Thymus (tissue), 11 donors: Measurements from ENCODE around the gene KCNA2. TPM values are rescaled to one million over a fixed set of nuclear protein-coding genes. Genes with fewer than 3 reads are reported as not detected.

ENCODE experiments used
- DNase-seq, 9 donors: peaks; one replicate each; pipeline ENCODE4 v3.0.0-alpha.2; 2013; ENCODE audit warnings: low spot score in 9 of 9, low read depth in 6 of 9, missing footprints in 1 of 9
- H3K27ac ChIP-seq, 2 donors: one replicate each; pipeline ENCODE4 v1.5.1; 2013; ENCODE audit warnings: control low read depth in 1 of 2, low read depth in 1 of 2, low read length in 1 of 2, mild to moderate bottlenecking in 1 of 2, moderate library complexity in 1 of 2
- H3K27me3 ChIP-seq, 2 donors: one replicate each; pipeline ENCODE4 v1.5.1; 2013; ENCODE audit warnings: low read length in 1 of 2; ENCODE audit not compliant: control insufficient read depth in 2 of 2, insufficient read depth in 1 of 2
- H3K36me3 ChIP-seq, 2 donors: one replicate each; pipeline ENCODE4 v1.5.1; 2013; ENCODE audit warnings: low read length in 1 of 2, mild to moderate bottlenecking in 1 of 2, moderate library complexity in 1 of 2; ENCODE audit not compliant: control insufficient read depth in 2 of 2, insufficient read depth in 2 of 2
- H3K4me1 ChIP-seq, 2 donors: one replicate each; pipeline ENCODE4 v1.5.1; 2013; ENCODE audit warnings: low read length in 2 of 2; ENCODE audit not compliant: control insufficient read depth in 2 of 2, insufficient read depth in 2 of 2
- H3K4me3 ChIP-seq, 2 donors: one replicate each; pipeline ENCODE4 v1.5.1; 2013; ENCODE audit warnings: low read length in 2 of 2, control low read depth in 1 of 2, mild to moderate bottlenecking in 1 of 2
- H3K9me3 ChIP-seq, 2 donors: one replicate each; pipeline ENCODE4 v1.5.1; 2013; ENCODE audit warnings: low read length in 1 of 2, mild to moderate bottlenecking in 1 of 2; ENCODE audit not compliant: control insufficient read depth in 2 of 2, insufficient read depth in 1 of 2
- WGBS: extraction: QIAGEN DNeasy Blood & Tissue Kit; methylation state at CpG from one replicate; pipeline ENCODE4 v1.1.7; 2013; 5-methylcytosine and 5-hydroxymethylcytosine counted together
- polyA plus RNA-seq: library from polyadenylated mRNA; stranded (reverse); fragments of 200-250 nt; gene quantifications from one replicate; pipeline ENCODE4 v1.2.3, GENCODE V29; 2013
- total RNA-seq: library from RNA; stranded (reverse); fragments of 120-200 nt; gene quantifications from one replicate; pipeline ENCODE4 v1.2.4, GENCODE V29; 2013
- donor health status: healthy.

The KCNA2 gene
- total and polyA plus RNA-seq, 2 donors = 0.50 to 2.5 TPM

DNA sequence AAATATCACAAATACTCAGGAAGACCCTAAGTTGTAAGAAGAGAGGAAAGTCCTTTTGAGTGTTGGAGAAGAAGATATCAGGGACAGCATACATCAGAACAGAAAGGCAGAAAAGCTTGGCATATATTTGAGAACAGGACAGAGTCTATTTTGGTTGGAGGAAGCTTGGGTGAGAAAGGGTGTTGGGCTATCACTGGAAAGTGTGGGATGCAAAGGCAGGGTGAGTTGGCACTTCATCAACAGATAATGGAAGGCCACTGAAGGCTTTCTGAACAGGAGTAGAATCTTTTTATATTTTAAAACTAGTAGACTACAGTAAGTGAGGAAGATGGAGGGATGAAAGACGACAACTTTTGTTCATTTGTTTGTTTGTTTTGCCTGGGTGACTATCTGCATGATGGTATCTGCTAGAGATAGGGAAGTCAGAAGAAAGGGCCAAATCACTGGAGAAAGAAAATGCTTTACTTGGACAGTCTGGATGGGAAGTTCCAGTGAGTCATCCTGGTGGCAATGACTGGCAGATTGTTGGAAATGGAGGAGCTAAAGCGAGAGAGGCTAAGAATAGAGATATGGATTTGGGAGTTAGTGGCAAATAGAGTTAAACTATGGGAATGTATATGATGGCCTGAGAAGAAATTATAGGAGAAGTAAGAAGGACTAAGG is 33.7 kb upstream of the KCNA2 start:
- Histone ChIP-seq H3K4me1 (peaks cover 50 to 78% of the 10 kb centered on the region in 2 donors), H3K4me3 (no peak overlapping the region), H3K27me3 (no peaks in the 10 kb centered on the region), H3K9me3 (no peaks in the 10 kb centered on the region), H3K27ac (peak overlapping the region in 1 of 2 donors; percentile 96), H3K36me3 (no peaks in the 10 kb centered on the region)
- WGBS = 97% methylated on average over 2 of the region's 2 CpGs
- DNase-seq = no peak

DNA sequence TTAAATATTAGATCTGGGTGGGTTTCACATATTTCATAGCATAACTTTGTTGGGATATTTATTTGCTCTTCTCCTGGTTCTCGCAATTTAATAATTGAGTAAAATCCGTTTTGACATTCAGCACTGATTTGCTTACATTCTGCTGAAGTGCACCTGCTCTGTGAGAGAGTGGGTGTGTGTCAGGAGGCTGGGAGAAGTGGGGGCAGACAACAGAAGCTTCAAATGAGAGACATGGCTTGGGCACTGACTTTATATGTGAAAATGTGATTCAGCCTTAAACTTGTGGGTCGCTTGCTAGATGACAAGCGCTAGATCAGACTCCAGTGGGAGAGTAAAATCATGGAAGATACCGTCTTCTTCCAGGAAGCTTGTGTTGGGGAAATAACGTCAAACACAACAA is 32.4 kb upstream of the KCNA2 start:
- 58% methylated on average over 6 of the region's 6 CpGs for WGBS
- H3K4me3 ChIP-seq = no peak overlapping the region
- H3K27ac ChIP-seq = peak overlapping the region; percentile 64 to 96
- no peaks in the 10 kb centered on the region for H3K27me3 ChIP-seq
- DNase-seq = peak in 1 of 9 donors; percentile 72
- H3K4me1 ChIP-seq = peaks cover 58 to 80% of the 10 kb centered on the region in 2 donors
- H3K9me3 ChIP-seq = no peaks in the 10 kb centered on the region
- no peaks in the 10 kb centered on the region for H3K36me3 ChIP-seq

DNA sequence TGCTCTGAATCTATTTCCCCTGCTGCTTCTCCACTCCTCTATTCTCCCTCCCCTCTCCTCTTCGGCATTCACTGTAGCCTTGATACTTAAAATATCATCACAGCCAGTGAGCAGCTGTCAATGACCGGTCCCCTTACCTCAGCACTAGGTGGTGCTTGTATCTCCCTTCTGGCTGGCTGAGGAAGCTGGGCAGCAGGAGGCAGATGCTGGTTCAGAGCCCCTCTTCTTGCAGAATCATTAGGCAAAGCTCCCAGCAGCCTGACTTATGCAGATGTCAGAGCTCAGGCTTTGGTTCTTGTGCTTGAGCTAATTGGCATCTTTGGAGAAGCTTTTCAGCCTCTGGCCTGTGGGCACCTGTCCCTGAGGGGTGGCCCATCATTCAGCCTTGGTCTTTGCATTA is 31.9 kb upstream of the KCNA2 start:
- WGBS = 67% methylated on average over 2 of the region's 2 CpGs
- Histone ChIP-seq H3K27me3 (no peaks in the 10 kb centered on the region), H3K4me3 (no peak overlapping the region), H3K36me3 (no peaks in the 10 kb centered on the region), H3K27ac (peak overlapping the region; percentile 19 to 96), H3K9me3 (no peaks in the 10 kb centered on the region), H3K4me1 (peaks cover 61 to 81% of the 10 kb centered on the region in 2 donors)
- DNase-seq = no peak

DNA sequence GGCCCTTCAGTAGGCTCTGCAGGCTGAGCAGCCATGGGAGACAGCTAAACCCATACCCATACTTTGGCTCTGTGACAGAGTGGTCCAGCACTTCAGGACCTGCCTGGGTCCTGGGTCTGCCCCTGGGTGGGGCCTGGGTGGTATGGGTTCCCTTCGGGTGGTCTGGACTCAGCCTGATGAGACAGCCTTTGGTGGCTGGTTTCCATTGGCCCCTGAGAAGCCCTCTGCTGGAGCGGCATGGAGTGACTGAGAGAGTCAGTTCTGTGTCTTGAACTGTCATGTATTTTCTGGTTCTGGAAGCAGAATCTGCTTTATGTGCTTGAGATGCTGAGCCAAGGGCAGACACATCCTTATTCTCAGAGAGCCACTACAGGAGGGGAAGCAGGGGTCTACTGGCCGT is 31.3 kb upstream of the KCNA2 start:
- peaks cover 67 to 87% of the 10 kb centered on the region in 2 donors for H3K4me1 ChIP-seq
- H3K27me3 ChIP-seq = no peaks in the 10 kb centered on the region
- H3K27ac ChIP-seq = peak overlapping the region; percentile 62 to 96
- peak in 1 of 9 donors; percentile 47 for DNase-seq
- H3K4me3 ChIP-seq = no peak overlapping the region
- WGBS = 73% methylated on average over 3 of the region's 3 CpGs
- no peaks in the 10 kb centered on the region for H3K36me3 ChIP-seq
- no peaks in the 10 kb centered on the region for H3K9me3 ChIP-seq

DNA sequence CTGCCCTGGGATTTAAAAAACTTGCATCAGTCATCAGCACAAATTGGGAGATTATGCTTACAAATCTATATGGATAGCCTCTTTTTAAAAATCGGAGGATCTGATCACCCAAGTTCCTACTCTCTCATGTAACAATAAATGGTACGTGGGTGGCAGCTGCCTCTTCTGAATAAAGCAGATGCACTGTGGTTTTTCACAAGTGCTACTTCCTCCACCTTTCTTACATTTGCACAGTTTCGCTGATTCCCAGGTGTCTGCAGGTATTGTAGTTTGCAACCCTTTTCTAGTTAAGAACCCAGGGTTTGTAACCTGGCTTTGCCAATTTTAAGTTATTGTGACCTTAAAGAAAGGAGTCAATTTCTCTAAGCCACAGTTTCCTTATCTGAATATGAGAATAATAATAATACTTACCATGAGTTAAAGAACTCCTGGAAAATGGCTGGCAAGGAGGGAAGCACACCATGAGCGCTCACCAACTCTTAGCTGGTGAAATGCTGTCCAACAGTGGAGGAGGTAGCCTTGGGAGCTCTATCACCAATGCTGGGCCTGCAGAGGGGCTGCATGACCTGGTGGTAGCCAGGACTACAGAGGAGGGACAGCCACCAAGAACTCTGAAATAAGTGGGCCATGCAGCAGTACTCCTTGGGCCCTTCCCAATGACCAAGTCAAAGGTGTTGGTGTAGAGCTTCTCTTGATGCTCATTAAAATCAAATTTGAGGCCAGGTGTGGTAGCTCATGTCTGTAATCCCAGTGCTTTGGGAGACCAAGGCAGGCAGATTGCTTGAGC is 30.2 kb upstream of the KCNA2 start:
- peak in 4 of 9 donors; percentile 67 to 88 (median 68) for DNase-seq
- Histone ChIP-seq H3K27ac (peak overlapping the region; percentile 91 to 96), H3K4me1 (peaks cover 77 to 94% of the 10 kb centered on the region in 2 donors), H3K4me3 (peak overlapping the region; percentile 5 to 9), H3K36me3 (no peaks in the 10 kb centered on the region), H3K27me3 (no peaks in the 10 kb centered on the region), H3K9me3 (no peaks in the 10 kb centered on the region)
- WGBS = 27% methylated on average over 4 of the region's 4 CpGs

DNA sequence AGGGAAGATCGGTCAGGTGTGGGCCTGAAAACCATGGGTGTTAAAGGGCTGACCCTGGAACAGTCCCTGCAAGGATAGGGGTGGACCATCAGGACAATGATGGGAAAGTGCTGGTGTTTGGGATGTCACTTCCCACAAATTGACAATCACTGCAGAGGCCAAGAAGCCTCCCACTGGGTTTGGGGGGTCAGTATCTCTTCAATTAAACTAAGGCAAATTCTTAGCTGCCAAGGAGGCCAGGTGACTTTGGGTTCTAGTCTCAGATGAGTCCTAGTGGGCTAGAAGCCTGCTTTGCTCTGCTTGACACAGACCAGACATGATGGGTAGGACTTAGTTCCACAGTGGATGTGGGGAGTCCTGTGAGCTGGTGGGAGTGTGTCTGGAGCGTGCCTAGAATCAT is 29.3 kb upstream of the KCNA2 start:
- H3K4me1 ChIP-seq = peaks cover 77 to 99% of the 10 kb centered on the region in 2 donors
- H3K9me3 ChIP-seq = no peaks in the 10 kb centered on the region
- no peak for DNase-seq
- no peaks in the 10 kb centered on the region for H3K27me3 ChIP-seq
- whole genome bisulfite sequencing = 95% methylated on average over 2 of the region's 2 CpGs
- peak overlapping the region; percentile 88 to 96 for H3K27ac ChIP-seq
- no peak overlapping the region for H3K4me3 ChIP-seq
- no peaks in the 10 kb centered on the region for H3K36me3 ChIP-seq

DNA sequence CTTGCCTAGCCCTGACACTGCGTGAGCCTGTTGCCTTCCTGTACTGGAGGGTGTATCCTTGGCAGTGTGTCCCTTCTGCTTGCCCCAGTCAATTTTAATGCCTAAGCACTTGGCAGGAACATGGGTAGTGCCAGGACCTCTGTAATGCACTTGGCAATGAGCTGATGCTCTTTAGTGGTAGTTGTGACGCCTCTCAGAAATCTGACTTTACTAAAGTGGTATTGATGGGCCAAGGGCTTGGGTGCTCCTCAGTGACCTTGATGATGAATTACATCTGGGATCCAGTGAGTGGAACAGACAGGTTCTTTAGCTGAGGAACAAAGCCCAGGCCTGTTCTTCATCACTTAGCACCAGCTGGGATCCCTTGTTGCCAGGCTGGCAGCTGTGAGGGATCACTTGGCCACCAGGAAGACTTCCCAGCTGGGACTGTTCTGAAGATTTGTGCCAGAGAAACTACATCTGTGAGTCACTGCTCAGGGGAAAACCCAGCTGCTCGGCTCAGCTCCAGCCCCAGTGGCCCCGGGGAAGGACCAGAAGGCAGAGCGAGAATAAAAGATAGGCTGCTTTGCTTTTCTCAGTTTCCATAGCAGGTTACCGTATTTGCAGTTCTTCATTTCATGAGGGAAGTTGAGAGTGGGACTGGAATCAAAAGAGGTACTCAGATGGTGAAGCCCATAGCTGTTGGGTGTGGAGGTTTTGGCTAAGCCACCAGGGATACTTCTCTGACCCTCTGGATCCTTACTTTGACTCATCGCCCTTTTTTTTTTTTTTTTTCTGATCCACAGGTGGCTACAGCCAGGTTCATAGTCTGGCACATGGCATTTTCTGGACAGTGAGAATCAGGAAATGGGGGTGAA is 28.5 kb upstream of the KCNA2 start:
- Histone ChIP-seq H3K27me3 (no peaks in the 10 kb centered on the region), H3K27ac (peak overlapping the region; percentile 80 to 96), H3K4me1 (peaks cover 79 to 92% of the 10 kb centered on the region in 2 donors), H3K9me3 (no peaks in the 10 kb centered on the region), H3K36me3 (no peaks in the 10 kb centered on the region), H3K4me3 (no peak overlapping the region)
- peak in 1 of 9 donors; percentile 63 for DNase-seq
- 69% methylated on average over 7 of the region's 7 CpGs for WGBS

DNA sequence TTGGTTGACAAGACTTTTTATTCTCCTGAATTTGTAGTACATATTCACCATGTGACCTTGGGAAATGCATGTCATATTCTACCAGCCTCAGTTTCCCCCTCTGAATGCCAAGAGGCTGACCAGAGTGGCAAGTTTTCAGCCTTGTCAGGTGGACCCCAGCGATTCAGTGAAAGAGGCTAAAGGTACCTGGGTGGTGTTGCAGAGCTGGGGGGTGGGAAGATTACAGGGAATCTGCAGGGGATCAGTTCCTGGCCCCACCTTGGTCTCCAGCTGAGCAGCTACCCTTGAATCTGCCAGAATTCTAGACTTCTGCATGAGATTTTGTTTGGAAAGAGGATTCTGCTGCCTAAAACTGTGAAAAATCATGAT is 27.9 kb upstream of the KCNA2 start:
- WGBS = 89% methylated on average over 1 of the region's 1 CpG
- H3K4me3 ChIP-seq = no peak overlapping the region
- peak overlapping the region; percentile 80 to 96 for H3K27ac ChIP-seq
- H3K9me3 ChIP-seq = no peaks in the 10 kb centered on the region
- H3K36me3 ChIP-seq = no peaks in the 10 kb centered on the region
- no peak for DNase-seq
- no peaks in the 10 kb centered on the region for H3K27me3 ChIP-seq
- H3K4me1 ChIP-seq = peaks cover 80 to 86% of the 10 kb centered on the region in 2 donors
